Brain microvascular endothelial cell (primary cell): Measurements from ENCODE around the gene TASP1.

ENCODE experiments used
- DNase-seq: peaks from one replicate; pipeline ENCODE4 v3.0.0-alpha.2; 2020
- H3K27ac ChIP-seq: fragments of 250-450 bp; sonication (Bioruptor Pico); 2 replicates; pipeline ENCODE4 v1.5.1; 2020; ENCODE audit warnings: mild to moderate bottlenecking, moderate library complexity
- H3K27me3 ChIP-seq: fragments of 250-450 bp; sonication (Bioruptor Pico); replicated peaks from 2 replicates; pipeline ENCODE4 v1.5.1; 2020; ENCODE audit warnings: mild to moderate bottlenecking
- H3K36me3 ChIP-seq: fragments of 250-450 bp; sonication (Bioruptor Pico); replicated peaks from 2 replicates; pipeline ENCODE4 v1.5.1; 2020; ENCODE audit warnings: mild to moderate bottlenecking
- H3K4me3 ChIP-seq: 2 replicates; pipeline ENCODE4 v1.5.1; 2011; ENCODE audit warnings: low read depth, mild to moderate bottlenecking, control low read depth, low read length, moderate library complexity
- CTCF ChIP-seq: IDR thresholded peaks from 2 replicates; pipeline ENCODE4 v1.5.1; 2011; ENCODE audit warnings: low read depth, mild to moderate bottlenecking, moderate library complexity, low read length, control low read depth, inconsistent platforms; ENCODE audit errors: missing control alignments
- in situ Hi-C: cut with HindIII; loops from 2 replicates; pipeline ENCODE4 v1.10.0; 2017; ENCODE audit warnings: low sequenced_read_pairs, low pct_ligation_motif_present

The TASP1 gene

DNA sequence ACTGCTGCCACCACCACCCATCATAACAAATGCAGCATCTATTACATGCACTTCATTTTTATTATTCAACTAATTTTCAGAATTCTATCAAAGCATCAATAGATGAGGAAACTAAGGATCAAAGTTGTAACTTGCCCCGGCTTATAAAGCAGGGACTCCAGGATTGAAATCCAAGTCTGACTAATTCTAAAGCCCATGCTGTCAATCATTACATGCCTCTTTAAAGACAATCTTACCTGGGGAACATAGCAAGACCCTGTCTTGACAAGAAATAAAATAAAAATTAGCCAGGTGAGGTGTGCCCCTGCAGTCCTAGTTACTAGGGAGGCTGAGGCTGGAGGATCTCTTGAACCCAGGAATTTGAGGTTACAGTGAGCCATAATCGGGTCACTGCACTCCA is 235.3 kb downstream of the TASP1 start:
- Histone ChIP-seq H3K27me3 (no peaks in the 10 kb centered on the region), H3K36me3 (no peaks in the 10 kb centered on the region), H3K4me3 (no peak overlapping the region), H3K27ac (no peak overlapping the region)
- DNase-seq, result no peak
- no peak for TF ChIP-seq CTCF
- in situ Hi-C loops, result no loop called here

- Histone ChIP-seq H3K27ac (no peak overlapping the region), H3K4me3 (no peak overlapping the region), H3K27me3 (no peaks in the 10 kb centered on the region), H3K36me3 (no peaks in the 10 kb centered on the region)
- TF ChIP-seq CTCF, result no peak
- no peak for DNase-seq
- in situ Hi-C loops, result no loop called here
These were observed 235.7 kb downstream of the TASP1 start for GRCh38 chr20:13402986-13403385.

- Histone ChIP-seq H3K27me3 (no peaks in the 10 kb centered on the region), H3K36me3 (no peaks in the 10 kb centered on the region), H3K4me3 (no peak overlapping the region), H3K27ac (no peak overlapping the region)
- DNase-seq, result no peak
- no peak for TF ChIP-seq CTCF
- in situ Hi-C loops, result no loop called here
These were observed 236.5 kb downstream of the TASP1 start for GRCh38 chr20:13402171-13402760.

DNA sequence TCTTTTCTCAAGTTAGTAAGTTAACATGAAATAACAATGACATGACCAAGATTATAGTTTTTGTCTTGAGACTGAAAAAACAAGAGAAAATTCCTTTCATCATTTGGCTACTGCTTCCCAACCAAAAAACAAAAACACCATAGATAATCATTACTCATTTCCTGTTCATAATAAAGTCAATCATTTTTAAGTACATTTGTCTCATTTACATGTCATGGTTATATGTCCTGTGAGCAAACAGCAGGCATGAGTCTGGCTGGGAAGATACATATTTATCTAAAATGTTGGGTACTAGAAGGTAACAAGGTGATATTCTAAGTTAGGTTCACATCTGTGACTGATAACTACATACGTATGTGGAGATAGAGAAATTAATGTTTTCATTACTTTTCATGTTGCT is 237.1 kb downstream of the TASP1 start:
- Histone ChIP-seq H3K36me3 (no peaks in the 10 kb centered on the region), H3K4me3 (no peak overlapping the region), H3K27me3 (no peaks in the 10 kb centered on the region), H3K27ac (no peak overlapping the region)
- TF ChIP-seq CTCF, result no peak
- no peak for DNase-seq
- in situ Hi-C loops, result no loop called here

DNA sequence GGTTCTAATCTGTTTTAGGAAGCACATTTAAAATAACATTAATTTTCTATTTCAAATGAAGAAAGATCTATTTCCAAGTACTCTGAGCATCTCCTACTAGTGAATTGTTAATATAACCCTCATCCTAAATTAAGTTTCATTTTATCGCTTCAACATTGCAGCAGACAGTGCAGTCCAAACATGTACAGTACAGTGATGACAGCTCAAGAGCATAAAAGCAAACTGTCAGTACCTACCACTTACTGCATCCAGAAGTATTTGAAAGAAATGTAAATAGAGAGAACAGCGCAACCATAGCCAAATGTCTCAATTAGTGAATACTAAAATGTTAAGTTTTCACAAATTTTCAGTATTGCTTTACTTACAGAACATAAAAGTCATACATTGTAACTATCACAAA is 238.3 kb downstream of the TASP1 start:
- in situ Hi-C loops, result no loop called here
- TF ChIP-seq CTCF, result no peak
- DNase-seq, result no peak

DNA sequence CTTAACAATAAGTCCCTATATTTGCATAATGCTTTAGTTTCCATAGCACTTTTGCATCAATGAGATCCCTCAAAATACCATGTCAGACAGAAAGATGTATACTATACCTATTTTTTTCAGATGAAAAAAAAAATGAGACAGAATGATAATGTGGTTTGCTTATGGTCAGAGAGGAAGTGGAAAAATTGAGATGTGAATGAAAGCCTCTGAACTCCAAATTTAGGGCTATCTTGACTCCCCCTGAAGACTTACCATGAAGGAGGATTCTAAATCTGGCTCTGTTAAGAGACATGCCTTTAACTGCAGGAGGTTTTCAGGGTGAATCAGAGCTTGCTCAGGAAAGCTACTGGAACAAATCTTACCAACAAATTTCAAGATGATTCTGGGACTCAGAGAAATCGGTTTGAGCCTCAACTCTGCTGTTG is 241.4 kb downstream of the TASP1 start:
- Histone ChIP-seq H3K4me3 (no peak overlapping the region), H3K27me3 (no peaks in the 10 kb centered on the region), H3K27ac (no peak overlapping the region), H3K36me3 (no peaks in the 10 kb centered on the region)
- in situ Hi-C loops, result no loop called here
- DNase-seq, result peak; percentile 21
- no peak for TF ChIP-seq CTCF

More for the DNA sequence above, 238.3 kb downstream of the TASP1 start:
- Histone ChIP-seq H3K27ac (no peak overlapping the region), H3K36me3 (no peaks in the 10 kb centered on the region), H3K27me3 (no peaks in the 10 kb centered on the region), H3K4me3 (no peak overlapping the region)
